GM18505 (cell line): Measurements from ENCODE around the gene BMPER.

ENCODE experiments used
- ATAC-seq: cut with Tn5 transposase; IDR thresholded peaks from one replicate; pipeline ENCODE4 v1.9.1; 2021; ENCODE audit not compliant: unreplicated experiment
- POLR2A ChIP-seq: IDR thresholded peaks from 4 replicates; pipeline ENCODE4 v1.6.1; 2011; ENCODE audit warnings: borderline replicate concordance; ENCODE audit not compliant: insufficient read depth, insufficient read length; ENCODE audit errors: extremely low read depth

Gene BMPER

GRCh38 chr7:33882040-33882837 is 23.1 kb upstream of the BMPER start:
- TF ChIP-seq POLR2A, result no peak
- ATAC-seq, result no peak

DNA sequence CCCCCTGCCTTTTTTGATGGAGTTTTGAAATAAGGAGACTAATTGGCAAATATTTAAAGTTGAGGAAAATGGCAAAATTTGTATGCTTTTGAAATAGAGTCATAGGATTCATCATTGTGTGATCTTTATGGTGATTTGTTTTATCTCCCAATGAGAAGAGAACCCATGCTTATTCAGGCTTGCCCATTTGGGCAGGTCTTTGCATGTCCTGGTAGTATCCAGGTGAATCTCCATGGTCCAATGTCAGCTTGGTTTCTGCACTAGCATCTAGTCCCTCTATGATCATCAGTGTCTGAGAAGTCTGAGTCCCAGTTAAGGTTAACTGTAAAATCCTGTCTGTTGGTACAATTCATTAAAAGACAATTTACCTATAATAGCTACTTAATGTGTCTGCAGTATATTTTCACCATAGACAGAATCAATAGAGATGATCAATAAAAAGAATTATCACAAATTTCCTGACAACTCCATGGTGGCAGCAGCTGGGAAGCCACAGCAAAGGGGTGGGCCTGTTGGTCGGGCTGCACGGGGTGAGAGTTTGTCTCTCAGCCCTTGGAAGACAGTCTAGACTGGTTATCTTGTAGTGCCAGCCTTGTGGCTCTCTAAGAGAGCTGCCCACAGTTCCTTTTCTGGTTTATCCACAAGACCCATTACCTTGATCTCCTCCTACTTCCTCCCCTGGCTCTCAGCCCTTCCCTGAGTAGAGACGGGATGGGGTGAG is 22.2 kb upstream of the BMPER start:
- no peak for TF ChIP-seq POLR2A
- no peak for ATAC-seq

DNA sequence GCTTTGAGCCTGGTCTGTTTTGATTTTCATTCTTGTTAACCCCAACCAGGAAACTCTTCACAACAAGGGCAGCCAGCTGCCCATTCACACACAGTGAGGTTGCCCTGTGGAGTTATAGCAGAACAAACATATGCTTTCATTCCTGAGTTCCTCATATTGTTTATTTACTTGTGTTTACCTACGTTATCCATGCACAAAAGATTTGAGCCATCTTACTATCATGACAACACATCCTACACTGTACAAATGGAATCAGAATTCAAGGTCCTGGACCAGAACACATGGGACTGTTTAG is 21.7 kb upstream of the BMPER start:
- no peak for TF ChIP-seq POLR2A
- ATAC-seq, result no peak

- ATAC-seq, result no peak
- no peak for TF ChIP-seq POLR2A
Observed at GRCh38 chr7:33885290-33886148, 19.8 kb upstream of the BMPER start.

- ATAC-seq, result no peak
- no peak for TF ChIP-seq POLR2A
Observed at GRCh38 chr7:33886149-33886623, 19.2 kb upstream of the BMPER start.

- no peak for TF ChIP-seq POLR2A
- no peak for ATAC-seq
Observed at GRCh38 chr7:33887266-33887975, 17.9 kb upstream of the BMPER start.

GRCh38 chr7:33888166-33888565 is 17.2 kb upstream of the BMPER start:
- TF ChIP-seq POLR2A, result no peak
- ATAC-seq, result no peak

DNA sequence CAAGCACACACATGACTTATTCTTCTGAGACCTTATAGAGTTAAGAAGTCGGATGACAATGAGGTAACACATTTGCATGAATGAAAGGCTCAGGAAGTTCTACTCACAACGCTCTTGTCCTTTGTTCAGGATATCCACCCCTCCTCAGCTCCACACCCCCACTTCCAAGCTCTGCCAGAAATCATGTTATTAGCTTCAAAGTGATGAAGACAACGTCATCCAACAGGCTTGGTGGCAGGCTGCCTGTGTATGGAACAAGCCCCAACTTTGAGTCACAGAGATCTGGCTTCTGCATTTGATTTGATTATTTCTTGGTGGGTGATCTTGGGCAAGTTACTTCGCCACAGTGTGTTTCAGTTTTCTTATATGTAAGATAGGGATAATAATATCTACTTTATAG is 12.4 kb upstream of the BMPER start:
- TF ChIP-seq POLR2A, result no peak
- no peak for ATAC-seq

DNA sequence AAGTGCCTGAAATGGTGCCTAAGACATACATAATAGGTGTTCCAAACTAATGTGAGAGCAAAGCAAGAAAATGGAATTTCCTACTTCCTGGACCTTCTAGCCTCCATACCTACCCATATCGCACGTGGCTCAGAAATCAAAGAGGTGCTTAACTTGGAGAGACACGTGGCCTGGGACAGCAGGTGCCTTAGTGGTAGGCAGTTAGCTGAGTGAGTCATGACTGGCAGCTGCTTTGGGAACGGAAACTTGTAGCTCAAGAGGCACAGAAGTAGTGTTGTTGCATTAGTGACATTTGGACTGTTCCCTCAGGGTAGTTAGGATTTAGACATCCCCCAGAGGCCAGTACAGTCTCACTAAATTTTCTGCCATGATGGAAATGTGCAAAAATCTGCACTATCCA is 12.0 kb upstream of the BMPER start:
- no peak for TF ChIP-seq POLR2A
- ATAC-seq, result no peak

- TF ChIP-seq POLR2A, result no peak
- peak; percentile 98 for ATAC-seq
Observed at GRCh38 chr7:33895025-33895804, 10.1 kb upstream of the BMPER start.

DNA sequence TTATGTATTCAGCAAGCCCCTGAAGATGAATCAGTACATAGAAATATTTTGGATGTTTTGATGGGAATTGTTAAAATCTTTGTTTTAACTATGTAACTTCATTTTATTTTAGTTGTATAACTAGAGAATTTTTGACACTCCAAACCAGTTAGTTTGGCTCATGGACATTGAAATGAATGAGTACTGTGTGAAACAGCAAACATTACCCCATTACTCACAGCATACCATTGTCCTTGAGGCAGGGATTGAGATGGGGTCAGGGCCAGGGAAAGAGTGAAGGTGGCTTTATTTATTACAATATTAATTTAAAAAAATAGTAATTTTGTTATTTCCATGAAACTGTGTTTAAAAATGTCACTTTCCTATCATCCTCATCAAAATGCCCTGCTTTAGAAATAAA is 4.8 kb upstream of the BMPER start:
- no peak for TF ChIP-seq POLR2A
- no peak for ATAC-seq

- TF ChIP-seq POLR2A, result no peak
- ATAC-seq, result no peak
Observed at GRCh38 chr7:33901199-33901598, 4.1 kb upstream of the BMPER start.
